Measurements from ENCODE around the gene MARCHF2.

DNA sequence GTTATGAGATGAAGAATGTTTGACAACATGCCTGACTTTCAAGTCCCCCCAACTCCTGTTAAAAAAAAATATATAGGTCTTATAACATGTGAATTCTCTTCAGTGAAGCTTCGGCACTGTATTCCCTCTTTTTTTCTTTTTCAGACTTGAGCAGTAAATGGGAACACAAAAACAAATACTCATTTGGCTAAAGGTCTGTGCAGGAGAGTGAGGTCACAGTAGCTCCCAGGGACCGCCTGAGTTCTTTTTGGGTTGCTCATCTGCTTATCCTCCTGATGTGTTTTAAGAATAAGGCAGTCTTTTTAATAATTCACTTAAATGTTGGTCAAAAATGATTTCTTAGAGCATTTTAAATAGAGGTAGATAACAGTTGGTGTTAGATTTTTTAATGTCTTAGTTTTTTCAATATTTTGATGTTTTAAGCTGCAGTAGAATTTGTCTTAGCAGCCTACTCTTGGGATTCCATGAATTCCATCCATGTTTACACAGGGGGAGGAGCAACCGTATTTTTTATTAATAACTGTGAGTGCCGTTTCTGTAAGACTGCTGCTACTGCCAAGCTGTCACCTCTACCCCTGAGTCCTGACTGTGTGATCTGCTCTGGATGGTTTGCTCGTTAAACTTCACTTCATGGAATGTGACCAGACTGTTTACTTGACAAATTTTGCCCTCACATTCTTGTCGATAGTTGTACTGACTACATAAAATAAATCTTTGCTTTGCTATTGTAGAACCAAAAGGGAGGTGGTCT is 46.6 kb downstream of the MARCHF2 start:
- TF ChIP-seq CTCF (IDR thresholded peaks at IDR 0.05), result no peak
- TF ChIP-seq POLR2A (IDR thresholded peaks at IDR 0.05), result no peak

All from vagina (tissue), 2 donors.